ENCODE measurements around the gene LIN7C.

Gene LIN7C, protein sequence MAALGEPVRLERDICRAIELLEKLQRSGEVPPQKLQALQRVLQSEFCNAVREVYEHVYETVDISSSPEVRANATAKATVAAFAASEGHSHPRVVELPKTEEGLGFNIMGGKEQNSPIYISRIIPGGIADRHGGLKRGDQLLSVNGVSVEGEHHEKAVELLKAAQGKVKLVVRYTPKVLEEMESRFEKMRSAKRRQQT

DNA sequence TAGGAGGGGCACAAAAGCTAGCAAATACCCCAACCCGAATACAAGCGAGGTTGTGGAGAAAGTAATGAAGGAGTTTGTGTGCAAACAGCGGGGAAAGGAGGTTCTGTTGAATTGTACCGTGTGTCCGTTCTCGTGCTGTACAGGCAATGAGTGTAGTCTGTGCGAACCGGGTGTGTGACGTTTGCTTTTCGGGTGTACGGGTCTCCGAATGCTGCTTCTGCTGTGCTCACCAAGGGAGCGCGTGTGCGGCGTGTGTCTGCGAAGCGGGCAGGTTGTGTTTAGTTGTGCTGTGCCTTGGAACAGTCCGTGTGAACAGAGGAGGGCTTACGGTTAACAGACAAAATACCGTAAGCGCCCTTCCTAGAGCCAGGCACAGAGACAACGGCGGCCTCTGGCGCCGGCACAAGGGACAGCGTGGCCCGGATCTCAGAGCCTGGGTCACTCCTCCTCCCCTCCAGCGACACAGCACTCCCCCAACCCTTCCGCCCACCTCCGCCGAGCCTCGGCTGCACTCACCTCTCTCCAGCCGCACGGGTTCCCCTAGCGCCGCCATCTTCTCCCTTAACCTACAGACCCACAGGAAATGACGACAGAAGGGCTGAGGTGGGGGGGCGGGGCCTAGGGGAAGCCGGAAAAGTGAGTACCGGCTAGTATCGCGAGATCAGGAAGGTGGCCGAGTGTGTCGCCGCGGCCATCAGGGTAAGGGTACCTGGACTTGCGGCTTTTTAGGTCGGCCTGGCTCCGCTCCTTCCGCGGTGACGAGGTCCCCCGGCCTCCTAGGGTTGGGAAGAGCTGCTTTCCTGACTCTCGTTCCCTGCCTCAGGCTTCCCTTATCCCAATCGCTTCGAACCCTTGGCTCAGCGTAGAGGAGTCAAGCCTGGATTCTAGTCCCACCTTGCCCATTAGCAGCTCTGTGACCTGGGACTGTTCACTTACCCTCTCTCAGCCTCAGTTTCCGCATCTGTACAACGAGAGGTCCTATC is at the start of gene LIN7C:
TSS of gene LIN7C (minus strand) at position 570 of the 983 bp plus-strand sequence. CDS start at position 553, 17 bp downstream.
- Histone ChIP-seq H2AFZ (ENCODE audit: low read length, unreplicated experiment) (peak within 1 kb of the TSS; percentile 90), H3K27me3 (ENCODE audit: insufficient read depth, low read length) (no peaks in the 10 kb centered on the region), H3K27ac (ENCODE audit: low read depth, low read length) (peak within 1 kb of the TSS; percentile 71), H3K79me2 (ENCODE audit: control insufficient read depth, insufficient read depth, low read length, unreplicated experiment) (peaks cover 55% of the 10 kb centered on the region), H3K4me1 (ENCODE audit: control insufficient read depth, insufficient read depth, low read length, unreplicated experiment) (peaks cover 14% of the 10 kb centered on the region), H3K36me3 (ENCODE audit: insufficient read depth, low read length) (no peaks in the 10 kb centered on the region), H3K4me3 (ENCODE audit: low read depth, low read length) (peak within 1 kb of the TSS; percentile 82)

DNA sequence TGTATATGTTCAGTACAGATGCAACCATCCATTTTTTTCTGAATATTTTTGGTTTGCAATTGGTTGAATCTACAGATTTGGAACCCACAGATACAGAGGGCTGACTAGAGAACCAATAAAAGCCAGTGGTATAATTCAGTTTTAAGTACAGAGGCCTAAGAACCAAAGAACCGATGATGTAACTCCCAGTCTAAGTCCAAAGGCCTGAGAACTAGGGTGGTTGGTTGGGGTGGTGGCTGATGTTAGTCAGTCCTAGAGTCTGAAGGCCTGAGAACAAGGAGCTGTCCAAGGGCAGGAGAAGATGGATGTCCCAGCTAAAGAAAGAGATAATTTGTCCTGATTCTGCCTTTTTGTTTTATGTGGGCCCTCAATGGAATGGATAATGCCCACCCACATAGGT is 48.7 kb upstream of the LIN7C start:
- Histone ChIP-seq H3K4me1 (ENCODE audit: control insufficient read depth, insufficient read depth, low read length, unreplicated experiment) (no peaks in the 10 kb centered on the region), H3K79me2 (ENCODE audit: control insufficient read depth, insufficient read depth, low read length, unreplicated experiment) (no peaks in the 10 kb centered on the region), H3K27me3 (ENCODE audit: insufficient read depth, low read length) (no peaks in the 10 kb centered on the region), H3K4me3 (ENCODE audit: low read depth, low read length) (no peak overlapping the region), H3K27ac (ENCODE audit: low read depth, low read length) (no peak overlapping the region), H3K36me3 (ENCODE audit: insufficient read depth, low read length) (no peaks in the 10 kb centered on the region), H2AFZ (ENCODE audit: low read length, unreplicated experiment) (no peak overlapping the region)

DNA sequence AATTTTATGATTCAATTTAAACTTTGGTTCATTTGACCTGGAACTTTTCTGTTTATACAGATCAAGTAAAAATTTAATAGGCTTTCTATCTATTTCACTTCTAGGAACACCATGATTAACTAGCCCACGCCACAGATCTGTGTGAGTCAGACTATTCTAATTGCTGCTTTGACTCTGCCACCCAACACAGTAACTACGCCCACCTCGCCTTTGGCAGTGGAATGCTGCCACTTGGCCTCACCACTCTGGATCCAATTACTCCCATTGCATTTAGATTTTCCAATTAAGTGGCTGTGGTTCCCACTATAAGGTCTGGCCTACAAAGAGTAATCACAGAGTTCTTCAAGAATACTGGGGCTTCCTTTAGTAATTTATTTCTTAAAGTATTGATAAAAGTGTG is 46.6 kb upstream of the LIN7C start:
- Histone ChIP-seq H3K4me3 (ENCODE audit: low read depth, low read length) (no peak overlapping the region), H3K36me3 (ENCODE audit: insufficient read depth, low read length) (no peaks in the 10 kb centered on the region), H3K4me1 (ENCODE audit: control insufficient read depth, insufficient read depth, low read length, unreplicated experiment) (no peaks in the 10 kb centered on the region), H3K79me2 (ENCODE audit: control insufficient read depth, insufficient read depth, low read length, unreplicated experiment) (no peaks in the 10 kb centered on the region), H2AFZ (ENCODE audit: low read length, unreplicated experiment) (no peak overlapping the region), H3K27ac (ENCODE audit: low read depth, low read length) (no peak overlapping the region), H3K27me3 (ENCODE audit: insufficient read depth, low read length) (no peaks in the 10 kb centered on the region)

DNA sequence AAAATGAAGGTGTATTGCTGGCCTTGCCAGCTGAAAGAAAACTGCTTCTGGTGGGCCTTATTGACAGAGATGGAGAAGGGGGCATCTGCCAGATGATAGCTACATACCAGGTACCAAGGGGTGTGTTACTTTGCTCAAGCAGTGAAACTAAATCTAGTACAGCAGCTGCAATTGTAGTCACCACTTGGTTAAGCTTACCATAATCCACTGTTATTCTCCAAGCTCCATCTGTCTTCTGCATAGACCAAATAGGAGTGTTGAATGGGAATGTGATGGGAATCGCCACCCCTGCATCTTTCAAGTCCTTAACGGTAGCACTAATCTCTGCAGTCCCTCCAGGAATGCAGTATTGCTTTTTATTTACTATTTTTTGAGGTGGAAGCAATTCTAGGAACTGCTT is 45.8 kb upstream of the LIN7C start:
- H2AFZ ChIP-seq (ENCODE audit: low read length, unreplicated experiment), result no peak overlapping the region
- H3K27ac ChIP-seq (ENCODE audit: low read depth, low read length), result no peak overlapping the region
- H3K79me2 ChIP-seq (ENCODE audit: control insufficient read depth, insufficient read depth, low read length, unreplicated experiment), result no peaks in the 10 kb centered on the region
- no peaks in the 10 kb centered on the region for H3K27me3 ChIP-seq (ENCODE audit: insufficient read depth, low read length)
- no peaks in the 10 kb centered on the region for H3K36me3 ChIP-seq (ENCODE audit: insufficient read depth, low read length)
- H3K4me3 ChIP-seq (ENCODE audit: low read depth, low read length), result no peak overlapping the region
- H3K4me1 ChIP-seq (ENCODE audit: control insufficient read depth, insufficient read depth, low read length, unreplicated experiment), result no peaks in the 10 kb centered on the region

DNA sequence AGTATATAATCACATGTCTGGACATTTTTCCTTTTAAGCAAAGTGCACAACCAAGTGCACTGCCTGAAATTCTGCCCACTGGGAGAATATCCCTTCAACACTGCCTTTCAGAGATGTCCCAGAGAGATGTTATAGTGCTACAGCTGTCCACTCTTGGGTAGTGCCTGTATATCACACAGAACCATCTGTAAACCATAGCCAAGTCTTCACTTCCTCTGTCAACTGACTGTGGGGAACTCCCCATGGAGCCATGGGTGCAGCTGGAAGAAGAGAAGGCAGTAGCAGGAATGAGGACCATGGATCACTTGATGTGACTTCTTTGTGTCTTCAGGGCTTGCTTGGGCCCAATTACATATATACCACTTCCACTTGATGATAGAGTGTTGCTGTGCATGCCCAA is 44.6 kb upstream of the LIN7C start:
- H3K4me3 ChIP-seq (ENCODE audit: low read depth, low read length), result no peak overlapping the region
- H3K79me2 ChIP-seq (ENCODE audit: control insufficient read depth, insufficient read depth, low read length, unreplicated experiment), result no peaks in the 10 kb centered on the region
- H3K36me3 ChIP-seq (ENCODE audit: insufficient read depth, low read length), result no peaks in the 10 kb centered on the region
- no peak overlapping the region for H3K27ac ChIP-seq (ENCODE audit: low read depth, low read length)
- no peak overlapping the region for H2AFZ ChIP-seq (ENCODE audit: low read length, unreplicated experiment)
- H3K27me3 ChIP-seq (ENCODE audit: insufficient read depth, low read length), result no peaks in the 10 kb centered on the region
- no peaks in the 10 kb centered on the region for H3K4me1 ChIP-seq (ENCODE audit: control insufficient read depth, insufficient read depth, low read length, unreplicated experiment)

DNA sequence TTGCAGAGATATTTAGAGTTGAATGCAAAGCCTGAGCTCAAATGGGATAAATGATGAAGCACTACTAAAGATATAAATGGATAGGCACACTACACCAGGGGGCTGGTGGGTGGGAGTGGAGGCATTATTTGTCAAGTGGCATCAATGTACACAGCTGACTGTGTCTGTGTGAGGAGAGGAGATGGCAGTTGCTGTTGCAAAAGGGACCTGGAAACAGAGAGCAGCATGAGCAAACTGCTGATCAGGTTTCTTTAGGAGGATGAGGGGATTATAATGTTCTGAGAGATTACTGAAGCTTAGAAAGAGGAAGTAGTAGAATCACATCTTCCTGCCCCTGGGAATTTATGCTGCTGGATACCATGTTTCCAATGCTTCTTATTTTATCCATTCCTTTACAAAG is 39.4 kb upstream of the LIN7C start:
- Histone ChIP-seq H3K27ac (ENCODE audit: low read depth, low read length) (no peak overlapping the region), H3K4me3 (ENCODE audit: low read depth, low read length) (no peak overlapping the region), H2AFZ (ENCODE audit: low read length, unreplicated experiment) (no peak overlapping the region), H3K27me3 (ENCODE audit: insufficient read depth, low read length) (no peaks in the 10 kb centered on the region), H3K4me1 (ENCODE audit: control insufficient read depth, insufficient read depth, low read length, unreplicated experiment) (no peaks in the 10 kb centered on the region), H3K36me3 (ENCODE audit: insufficient read depth, low read length) (peaks cover 3% of the 10 kb centered on the region; the same call in 1 of the 2 replicates), H3K79me2 (ENCODE audit: control insufficient read depth, insufficient read depth, low read length, unreplicated experiment) (no peaks in the 10 kb centered on the region)

DNA sequence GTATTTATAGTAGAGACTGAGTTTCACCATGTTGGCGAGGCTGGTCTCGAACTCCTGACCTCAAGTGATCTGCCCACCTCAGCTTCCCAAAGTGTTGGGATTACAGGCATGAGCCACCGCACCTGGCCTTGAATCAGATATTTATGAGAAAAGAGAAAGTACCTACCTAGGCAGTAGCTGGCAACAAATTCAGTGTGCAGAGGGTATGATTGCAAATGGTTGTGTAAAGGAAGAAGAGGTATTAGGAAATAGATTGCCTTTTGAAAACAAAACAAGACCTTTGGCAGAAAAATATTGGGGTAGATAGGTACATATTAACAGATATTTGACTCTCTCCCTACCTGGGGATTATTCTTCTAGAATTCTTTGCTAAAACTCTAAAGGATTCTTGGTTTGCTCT is 38.5 kb upstream of the LIN7C start:
- H3K27me3 ChIP-seq (ENCODE audit: insufficient read depth, low read length), result no peaks in the 10 kb centered on the region
- peaks cover 3% of the 10 kb centered on the region; the same call in 1 of the 2 replicates for H3K36me3 ChIP-seq (ENCODE audit: insufficient read depth, low read length)
- H2AFZ ChIP-seq (ENCODE audit: low read length, unreplicated experiment), result no peak overlapping the region
- no peak overlapping the region for H3K4me3 ChIP-seq (ENCODE audit: low read depth, low read length)
- no peak overlapping the region for H3K27ac ChIP-seq (ENCODE audit: low read depth, low read length)
- no peaks in the 10 kb centered on the region for H3K79me2 ChIP-seq (ENCODE audit: control insufficient read depth, insufficient read depth, low read length, unreplicated experiment)
- H3K4me1 ChIP-seq (ENCODE audit: control insufficient read depth, insufficient read depth, low read length, unreplicated experiment), result no peaks in the 10 kb centered on the region

DNA sequence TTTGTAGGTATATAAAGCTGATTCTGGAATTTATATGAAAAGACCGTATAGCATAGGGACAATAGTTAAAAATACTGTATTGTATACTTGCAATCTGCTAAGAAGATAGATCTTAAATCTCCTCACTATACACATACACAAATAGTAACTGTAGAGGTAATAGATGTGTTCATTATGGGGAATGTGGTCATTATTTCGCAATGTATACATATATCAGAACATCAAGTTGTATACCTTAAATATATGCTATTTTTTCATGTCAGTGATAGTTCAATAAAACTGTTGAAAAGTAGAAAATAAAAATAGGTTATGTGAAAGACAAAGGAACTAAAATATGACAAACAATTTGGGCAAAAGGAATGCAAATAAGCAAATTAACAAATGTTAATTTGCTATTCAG is 35.2 kb upstream of the LIN7C start:
- Histone ChIP-seq H3K79me2 (ENCODE audit: control insufficient read depth, insufficient read depth, low read length, unreplicated experiment) (no peaks in the 10 kb centered on the region), H3K27ac (ENCODE audit: low read depth, low read length) (no peak overlapping the region), H3K27me3 (ENCODE audit: insufficient read depth, low read length) (no peaks in the 10 kb centered on the region), H3K4me3 (ENCODE audit: low read depth, low read length) (no peak overlapping the region), H3K36me3 (ENCODE audit: insufficient read depth, low read length) (peaks cover 3% of the 10 kb centered on the region; the same call in 1 of the 2 replicates), H2AFZ (ENCODE audit: low read length, unreplicated experiment) (no peak overlapping the region), H3K4me1 (ENCODE audit: control insufficient read depth, insufficient read depth, low read length, unreplicated experiment) (no peaks in the 10 kb centered on the region)

DNA sequence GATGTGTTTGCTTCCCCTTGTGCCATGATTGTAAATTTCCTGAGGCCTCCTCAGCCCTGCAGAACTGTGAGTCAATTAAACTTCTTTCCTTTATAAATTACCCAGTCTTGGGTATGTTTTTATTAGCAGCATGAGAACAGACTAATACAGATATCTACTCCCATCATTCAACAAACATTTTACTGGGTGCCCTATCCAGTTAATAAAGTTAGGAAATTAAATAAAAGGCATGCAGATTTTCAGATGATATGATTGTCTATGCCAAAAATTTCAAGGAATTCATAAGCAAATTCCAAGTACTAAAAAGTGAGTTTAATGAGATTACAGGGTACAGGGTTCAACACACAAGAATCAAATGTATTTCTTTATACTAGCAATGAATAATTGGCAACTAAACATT is 33.5 kb upstream of the LIN7C start:
- H3K27me3 ChIP-seq (ENCODE audit: insufficient read depth, low read length), result no peaks in the 10 kb centered on the region
- no peak overlapping the region for H2AFZ ChIP-seq (ENCODE audit: low read length, unreplicated experiment)
- H3K4me3 ChIP-seq (ENCODE audit: low read depth, low read length), result no peak overlapping the region
- H3K79me2 ChIP-seq (ENCODE audit: control insufficient read depth, insufficient read depth, low read length, unreplicated experiment), result no peaks in the 10 kb centered on the region
- no peaks in the 10 kb centered on the region for H3K4me1 ChIP-seq (ENCODE audit: control insufficient read depth, insufficient read depth, low read length, unreplicated experiment)
- peaks cover 3% of the 10 kb centered on the region; the same call in 1 of the 2 replicates for H3K36me3 ChIP-seq (ENCODE audit: insufficient read depth, low read length)
- no peak overlapping the region for H3K27ac ChIP-seq (ENCODE audit: low read depth, low read length)

DNA sequence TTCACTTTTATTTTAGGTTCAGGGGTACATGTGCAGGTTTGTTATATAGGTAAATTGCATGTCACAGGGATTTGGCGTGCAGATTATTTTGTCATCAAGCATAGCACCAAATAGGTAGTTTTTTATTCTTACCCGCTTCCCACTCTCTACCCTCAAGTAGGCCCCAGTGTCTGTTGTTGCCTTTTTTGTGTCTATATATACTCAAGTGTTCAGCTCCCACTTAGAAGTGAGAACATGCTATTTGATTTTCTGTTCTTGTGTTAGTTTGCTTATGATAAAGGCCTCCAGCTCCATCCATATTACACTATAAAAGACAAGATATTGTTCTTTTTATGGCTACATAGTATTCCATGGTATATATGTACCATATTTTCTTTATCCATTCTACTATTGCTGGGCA is 28.5 kb upstream of the LIN7C start:
- H3K79me2 ChIP-seq (ENCODE audit: control insufficient read depth, insufficient read depth, low read length, unreplicated experiment), result no peaks in the 10 kb centered on the region
- no peaks in the 10 kb centered on the region for H3K27me3 ChIP-seq (ENCODE audit: insufficient read depth, low read length)
- no peaks in the 10 kb centered on the region for H3K36me3 ChIP-seq (ENCODE audit: insufficient read depth, low read length)
- H3K4me3 ChIP-seq (ENCODE audit: low read depth, low read length), result no peak overlapping the region
- no peak overlapping the region for H3K27ac ChIP-seq (ENCODE audit: low read depth, low read length)
- H2AFZ ChIP-seq (ENCODE audit: low read length, unreplicated experiment), result no peak overlapping the region
- peaks cover 8% of the 10 kb centered on the region for H3K4me1 ChIP-seq (ENCODE audit: control insufficient read depth, insufficient read depth, low read length, unreplicated experiment)
